Breast epithelium (tissue), 3 donors: ENCODE measurements around the gene RNU6-9.

ENCODE experiments used
- CTCF ChIP-seq, 3 donors: fragments of 450-650 bp; IDR thresholded peaks; one replicate each; pipeline ENCODE4 v1.5.1; 2016 to 2017; ENCODE audit warnings: antibody characterized with exemption in 3 of 3, mild to moderate bottlenecking in 3 of 3, moderate library complexity in 3 of 3
- POLR2A ChIP-seq: fragments of 450-650 bp; IDR thresholded peaks from one replicate; pipeline ENCODE4 v1.6.1; 2016; ENCODE audit warnings: antibody characterized with exemption, mild to moderate bottlenecking, moderate library complexity

- TF ChIP-seq CTCF (IDR thresholded peaks at IDR 0.05) (no peak), POLR2A (no peak)
Measured at GRCh38 chr19:899336-900042, 6.2 kb downstream of the RNU6-9 start.
